ENCODE results near the gene PTDSS2. TPM values are rescaled to one million over a fixed set of nuclear protein-coding genes. Genes with fewer than 3 reads are reported as not detected.
"Not testable (repeated sequence)": the region's sequence is repeated elsewhere in the genome, so short reads cannot be mapped to it uniquely, and the experiment has no call there.

The PTDSS2 gene
- total and polyA plus RNA-seq, 5 donors from 2014 or later: 6.1 to 19.3 (median 7.0) TPM

- H3K4me3 ChIP-seq (ENCODE audit: low read depth, low read length); H3K4me3 Mint-ChIP-seq; H3K27me3 ChIP-seq (ENCODE audit: control insufficient read depth, insufficient read depth, low read length); DNase-seq; H3K27me3 Mint-ChIP-seq; ATAC-seq (ENCODE audit: low read depth in 2 of 2); H3K9me3 ChIP-seq (ENCODE audit: control insufficient read depth in 2 of 2, low read length in 2 of 2); H3K36me3 ChIP-seq (ENCODE audit: control insufficient read depth, insufficient read depth, low read length); H3K9me3 Mint-ChIP-seq; H3K27ac Mint-ChIP-seq; H3K27ac ChIP-seq (ENCODE audit: insufficient read depth, low read length, poor library complexity, severe bottlenecking); H3K36me3 Mint-ChIP-seq: not testable (repeated sequence)
- peaks cover 0 to 46% (median 10%) of the 10 kb centered on the region in 4 donors for H3K4me1 Mint-ChIP-seq
- H3K4me1 ChIP-seq (ENCODE audit: control insufficient read depth, insufficient read depth, low read length, poor library complexity, severe bottlenecking): peaks cover 47% of the 10 kb centered on the region
Observed at GRCh38 chr11:410711-411110, 39.4 kb upstream of the PTDSS2 start.

GRCh38 chr11:411520-411919 is 38.6 kb upstream of the PTDSS2 start:
- not testable (repeated sequence) for H3K9me3 Mint-ChIP-seq; H3K36me3 Mint-ChIP-seq; H3K36me3 ChIP-seq (ENCODE audit: control insufficient read depth, insufficient read depth, low read length); H3K4me3 Mint-ChIP-seq; H3K27me3 Mint-ChIP-seq; H3K9me3 ChIP-seq (ENCODE audit: control insufficient read depth in 2 of 2, low read length in 2 of 2); H3K27ac ChIP-seq (ENCODE audit: insufficient read depth, low read length, poor library complexity, severe bottlenecking); H3K27ac Mint-ChIP-seq; DNase-seq; H3K4me3 ChIP-seq (ENCODE audit: low read depth, low read length); ATAC-seq (ENCODE audit: low read depth in 2 of 2); H3K27me3 ChIP-seq (ENCODE audit: control insufficient read depth, insufficient read depth, low read length)
- H3K4me1 Mint-ChIP-seq: peaks cover 0 to 52% (median 11%) of the 10 kb centered on the region in 4 donors
- H3K4me1 ChIP-seq (ENCODE audit: control insufficient read depth, insufficient read depth, low read length, poor library complexity, severe bottlenecking): peaks cover 46% of the 10 kb centered on the region

- H3K36me3 Mint-ChIP-seq: peaks cover 7% of the 10 kb centered on the region
- H3K4me1 Mint-ChIP-seq: peaks cover 0 to 48% (median 11%) of the 10 kb centered on the region in 4 donors
- no peak for DNase-seq
- ATAC-seq (ENCODE audit: low read depth in 2 of 2): no peak
- Histone ChIP-seq H3K36me3 (ENCODE audit: control insufficient read depth, insufficient read depth, low read length) (no peaks in the 10 kb centered on the region), H3K9me3 (ENCODE audit: control insufficient read depth in 2 of 2, low read length in 2 of 2) (no peaks in the 10 kb centered on the region), H3K27me3 (ENCODE audit: control insufficient read depth, insufficient read depth, low read length) (no peaks in the 10 kb centered on the region), H3K4me1 (ENCODE audit: control insufficient read depth, insufficient read depth, low read length, poor library complexity, severe bottlenecking) (peaks cover 39% of the 10 kb centered on the region), H3K27ac (ENCODE audit: insufficient read depth, low read length, poor library complexity, severe bottlenecking) (no peak overlapping the region), H3K4me3 (ENCODE audit: low read depth, low read length) (peak overlapping the region; percentile 71)
- no peaks in the 10 kb centered on the region for H3K27me3 Mint-ChIP-seq
- no peaks in the 10 kb centered on the region for H3K9me3 Mint-ChIP-seq
- H3K4me3 Mint-ChIP-seq: peak overlapping the region; percentile 83 to 88 (median 86)
- no peak overlapping the region for H3K27ac Mint-ChIP-seq
Observed at GRCh38 chr11:412641-413119, 37.4 kb upstream of the PTDSS2 start.

GRCh38 chr11:413120-414081 is 36.7 kb upstream of the PTDSS2 start:
- Histone ChIP-seq H3K4me1 (ENCODE audit: control insufficient read depth, insufficient read depth, low read length, poor library complexity, severe bottlenecking) (peaks cover 38% of the 10 kb centered on the region), H3K27ac (ENCODE audit: insufficient read depth, low read length, poor library complexity, severe bottlenecking) (no peak overlapping the region), H3K9me3 (ENCODE audit: control insufficient read depth in 2 of 2, low read length in 2 of 2) (no peaks in the 10 kb centered on the region), H3K4me3 (ENCODE audit: low read depth, low read length) (peak overlapping the region; percentile 71), H3K36me3 (ENCODE audit: control insufficient read depth, insufficient read depth, low read length) (no peaks in the 10 kb centered on the region), H3K27me3 (ENCODE audit: control insufficient read depth, insufficient read depth, low read length) (no peaks in the 10 kb centered on the region)
- ATAC-seq (ENCODE audit: low read depth in 2 of 2) (no peak), DNase-seq (peak in 1 of 3 donors; percentile 46)
- H3K4me1 Mint-ChIP-seq: peaks cover 0 to 45% (median 11%) of the 10 kb centered on the region in 4 donors
- no peaks in the 10 kb centered on the region for H3K9me3 Mint-ChIP-seq
- H3K36me3 Mint-ChIP-seq: peaks cover 7% of the 10 kb centered on the region
- H3K27ac Mint-ChIP-seq: peak overlapping the region in 2 of 3 donors; percentile 48 to 60
- H3K4me3 Mint-ChIP-seq: peak overlapping the region; percentile 83 to 88 (median 86)
- H3K27me3 Mint-ChIP-seq: no peaks in the 10 kb centered on the region

- peaks cover 38% of the 10 kb centered on the region for H3K4me1 ChIP-seq (ENCODE audit: control insufficient read depth, insufficient read depth, low read length, poor library complexity, severe bottlenecking)
- Mint-ChIP-seq H3K4me3 (peak overlapping the region; percentile 98 to 100 (median 99)), H3K36me3 (peaks cover 7% of the 10 kb centered on the region), H3K4me1 (peaks cover 0 to 35% (median 11%) of the 10 kb centered on the region in 4 donors), H3K27ac (peak overlapping the region; percentile 93 to 97 (median 94)), H3K9me3 (no peaks in the 10 kb centered on the region), H3K27me3 (no peaks in the 10 kb centered on the region)
- no peaks in the 10 kb centered on the region for H3K27me3 ChIP-seq (ENCODE audit: control insufficient read depth, insufficient read depth, low read length)
- H3K36me3 ChIP-seq (ENCODE audit: control insufficient read depth, insufficient read depth, low read length): no peaks in the 10 kb centered on the region
- peak overlapping the region; percentile 92 for H3K4me3 ChIP-seq (ENCODE audit: low read depth, low read length)
- no peaks in the 10 kb centered on the region for H3K9me3 ChIP-seq (ENCODE audit: control insufficient read depth in 2 of 2, low read length in 2 of 2)
- peak in 1 of 3 donors; percentile 62 for DNase-seq
- peak; percentile 21 to 22 for ATAC-seq (ENCODE audit: low read depth in 2 of 2)
- H3K27ac ChIP-seq (ENCODE audit: insufficient read depth, low read length, poor library complexity, severe bottlenecking): peak overlapping the region; percentile 62
Observed at GRCh38 chr11:414318-414857, 35.7 kb upstream of the PTDSS2 start.

GRCh38 chr11:415640-416041 is 34.4 kb upstream of the PTDSS2 start:
- no peak for ATAC-seq (ENCODE audit: low read depth in 2 of 2)
- Mint-ChIP-seq H3K9me3 (no peaks in the 10 kb centered on the region), H3K4me1 (peaks cover 0 to 30% (median 11%) of the 10 kb centered on the region in 4 donors)

GRCh38 chr11:416051-416756 is 33.9 kb upstream of the PTDSS2 start:
- ATAC-seq (ENCODE audit: low read depth in 2 of 2) (no peak), DNase-seq (no peak)
- Histone ChIP-seq H3K27me3 (ENCODE audit: control insufficient read depth, insufficient read depth, low read length) (no peaks in the 10 kb centered on the region), H3K9me3 (ENCODE audit: control insufficient read depth in 2 of 2, low read length in 2 of 2) (no peaks in the 10 kb centered on the region), H3K27ac (ENCODE audit: insufficient read depth, low read length, poor library complexity, severe bottlenecking) (peak overlapping the region; percentile 71), H3K4me3 (ENCODE audit: low read depth, low read length) (peak overlapping the region; percentile 50), H3K36me3 (ENCODE audit: control insufficient read depth, insufficient read depth, low read length) (no peaks in the 10 kb centered on the region), H3K4me1 (ENCODE audit: control insufficient read depth, insufficient read depth, low read length, poor library complexity, severe bottlenecking) (peaks cover 36% of the 10 kb centered on the region)
- H3K36me3 Mint-ChIP-seq: peaks cover 7% of the 10 kb centered on the region
- peak overlapping the region; percentile 93 to 95 (median 94) for H3K27ac Mint-ChIP-seq
- H3K4me1 Mint-ChIP-seq: peaks cover 0 to 30% (median 11%) of the 10 kb centered on the region in 4 donors
- no peaks in the 10 kb centered on the region for H3K27me3 Mint-ChIP-seq
- peak overlapping the region; percentile 98 to 100 (median 99) for H3K4me3 Mint-ChIP-seq
- H3K9me3 Mint-ChIP-seq: no peaks in the 10 kb centered on the region

More at GRCh38 chr11:415640-416041, 34.4 kb upstream of the PTDSS2 start:
- Mint-ChIP-seq H3K36me3 (peaks cover 7% of the 10 kb centered on the region), H3K27ac (peak overlapping the region; percentile 93 to 95 (median 94)), H3K27me3 (no peaks in the 10 kb centered on the region), H3K4me3 (peak overlapping the region; percentile 98 to 100 (median 99))
- H3K4me1 ChIP-seq (ENCODE audit: control insufficient read depth, insufficient read depth, low read length, poor library complexity, severe bottlenecking): peaks cover 36% of the 10 kb centered on the region
- H3K27ac ChIP-seq (ENCODE audit: insufficient read depth, low read length, poor library complexity, severe bottlenecking): peak overlapping the region; percentile 71
- no peaks in the 10 kb centered on the region for H3K9me3 ChIP-seq (ENCODE audit: control insufficient read depth in 2 of 2, low read length in 2 of 2)
- H3K4me3 ChIP-seq (ENCODE audit: low read depth, low read length): peak overlapping the region; percentile 50
- H3K36me3 ChIP-seq (ENCODE audit: control insufficient read depth, insufficient read depth, low read length): no peaks in the 10 kb centered on the region
- DNase-seq: peak in 1 of 3 donors; percentile 42
- no peaks in the 10 kb centered on the region for H3K27me3 ChIP-seq (ENCODE audit: control insufficient read depth, insufficient read depth, low read length)
